HCT116 (cell line): ENCODE results near the gene PLCB4. TPM values are rescaled to one million over a fixed set of nuclear protein-coding genes. Genes with fewer than 3 reads are reported as not detected.

Experiments used
- ATAC-seq: fragments of 200-7000 bp; cut with Tn5 transposase; 2 replicates; pipeline ENCODE4 v1.9.1; 2020; ENCODE audit warnings: mild to moderate bottlenecking, moderate library complexity
- BruUV-seq: library from RNA; stranded (reverse); fragments of 400-500 nt; replicated peaks from 2 replicates; lab custom pipeline; 2021; lab: Mats Ljungman, UMichigan
- CTCF ChIA-PET: fragments of 300-600 bp; sonication (Branson Sonifier 250); formaldehyde crosslinking; loops from one replicate; lab custom pipeline; 2021; ENCODE audit warnings: antibody characterized with exemption; lab: Charles Lee
- POLR2A ChIA-PET: fragments of 300-600, 350-600 bp; sonication (Branson Sonifier 250); formaldehyde crosslinking; loops from one replicate; lab custom pipeline; 2021; ENCODE audit warnings: antibody characterized with exemption; lab: Charles Lee
- RAD21 ChIA-PET, 2 experiments: fragments of 300-600 bp; sonication (Branson Sonifier 250); formaldehyde crosslinking; loops; one replicate each; lab custom pipeline; 2023; ENCODE audit warnings: low total read pairs in 2 of 2; ENCODE audit not compliant: uncharacterized antibody in 2 of 2, unreplicated experiment in 2 of 2, low non-redundant PET in 1 of 2; lab: Charles Lee
- DNase-seq: peaks from one replicate; pipeline ENCODE4 v3.0.0-alpha.2; 2010; ENCODE audit warnings: low read depth, low spot score
- H2AFZ ChIP-seq: fragments of 200-600 bp; shearing (Covaris generic), sonication (generic); 2 replicates; pipeline ENCODE4 v1.6.1; 2017; ENCODE audit warnings: low read depth, mixed run types, mixed read lengths, antibody characterized with exemption, low read length; ENCODE audit not compliant: poor library complexity, severe bottlenecking
- H3K27ac ChIP-seq: 2 replicates; pipeline ENCODE4 v1.5.1; 2012; ENCODE audit warnings: low read depth, low read length
- H3K27me3 ChIP-seq: fragments of 200-600 bp; sonication (generic); 2 replicates; pipeline ENCODE4 v1.6.1; 2016; ENCODE audit warnings: mixed run types, low read length, mixed read lengths; ENCODE audit not compliant: insufficient read depth
- H3K36me3 ChIP-seq, 2 experiments: fragments of 200-500 bp in 1 of 2; fragments of 200-600 bp in 1 of 2; sonication (Bioruptor generic) in 1 of 2; sonication (generic) in 1 of 2; 2 replicates each; pipeline versions ENCODE4 v1.5.1 to v1.6.1; 2014 to 2016; ENCODE audit warnings: low read length in 2 of 2, inconsistent platforms in 1 of 2, mixed read lengths in 1 of 2, mixed run types in 1 of 2; ENCODE audit not compliant: insufficient read depth in 2 of 2, control insufficient read depth in 1 of 2
- H3K4me1 ChIP-seq, 2 experiments: fragments of 200-600 bp in 1 of 2; sonication (generic) in 1 of 2; 2 replicates each; pipeline versions ENCODE4 v1.5.1 to v1.6.1; 2012 to 2017; ENCODE audit warnings: low read length in 2 of 2, inconsistent platforms in 1 of 2, mild to moderate bottlenecking in 1 of 2, mixed read lengths in 1 of 2, mixed run types in 1 of 2, moderate library complexity in 1 of 2; ENCODE audit not compliant: insufficient read depth in 2 of 2, control insufficient read depth in 1 of 2
- H3K4me2 ChIP-seq: fragments of 200-600 bp; sonication (generic); 2 replicates; pipeline ENCODE4 v1.6.1; 2017; ENCODE audit warnings: mixed run types, low read length, mixed read lengths
- H3K4me3 ChIP-seq, 2 experiments: fragments of 200-600 bp in 1 of 2; sonication (generic) in 1 of 2; replicated peaks in 1 of 2; 2 replicates each; pipeline ENCODE4 v1.5.1; 2011 to 2016; ENCODE audit warnings: low read length in 2 of 2, control low read depth in 1 of 2, low read depth in 1 of 2, mild to moderate bottlenecking in 1 of 2, mixed read lengths in 1 of 2, mixed run types in 1 of 2
- H3K79me2 ChIP-seq: fragments of 200-600 bp; sonication (generic); 2 replicates; pipeline ENCODE4 v1.6.1; 2017; ENCODE audit warnings: mild to moderate bottlenecking, mixed run types, low read length, moderate library complexity, mixed read lengths; ENCODE audit not compliant: insufficient read depth
- H3K9ac ChIP-seq: fragments of 200-600 bp; sonication (generic); 2 replicates; pipeline ENCODE4 v1.6.1; 2016; ENCODE audit warnings: low read length, mixed read lengths
- H3K9me2 ChIP-seq: fragments of 200-600 bp; sonication (generic), shearing (Covaris generic); 2 replicates; pipeline ENCODE4 v1.6.1; 2017; ENCODE audit warnings: mixed run types, mild to moderate bottlenecking, moderate library complexity; ENCODE audit not compliant: insufficient read depth
- H3K9me3 ChIP-seq, 2 experiments: fragments of 200-500 bp in 1 of 2; fragments of 200-600 bp in 1 of 2; sonication (Bioruptor generic) in 1 of 2; sonication (generic) in 1 of 2; 2 replicates each; pipeline ENCODE4 v1.6.1; 2014 to 2017; ENCODE audit warnings: low read length in 2 of 2, mixed read lengths in 2 of 2, inconsistent platforms in 1 of 2, low read depth in 1 of 2, mild to moderate bottlenecking in 1 of 2, mixed run types in 1 of 2, moderate library complexity in 1 of 2; ENCODE audit not compliant: control insufficient read depth in 1 of 2, insufficient read depth in 1 of 2
- H4K20me1 ChIP-seq: fragments of 200-600 bp; sonication (generic), shearing (Covaris generic); 2 replicates; pipeline ENCODE4 v1.6.1; 2017; ENCODE audit warnings: mixed run types, mild to moderate bottlenecking, moderate library complexity; ENCODE audit not compliant: insufficient read depth
- ATF3 ChIP-seq: IDR thresholded peaks from 2 replicates; pipeline ENCODE4 v1.6.1; 2012
- CBX3 ChIP-seq: IDR thresholded peaks from 2 replicates; pipeline ENCODE4 v1.6.1; 2012; ENCODE audit warnings: low read depth
- CTCF ChIP-seq, 3 experiments: fragments of 200-600 bp in 1 of 3; sonication (generic) in 1 of 3; IDR thresholded peaks in 2 of 3; conservative IDR thresholded peaks in 1 of 3; 2 replicates each; pipeline ENCODE4 v1.5.1; 2012 to 2017; ENCODE audit warnings: low read depth in 2 of 3, low read length in 2 of 3, antibody characterized with exemption in 1 of 3, borderline replicate concordance in 1 of 3, control low read depth in 1 of 3, mild to moderate bottlenecking in 1 of 3, mixed read lengths in 1 of 3, mixed run types in 1 of 3, moderate library complexity in 1 of 3; ENCODE audit not compliant: insufficient read depth in 1 of 3
- EGR1 ChIP-seq: IDR thresholded peaks from 2 replicates; pipeline ENCODE4 v1.6.1; 2012; ENCODE audit warnings: low read depth
- EZH2phosphoT487 ChIP-seq: fragments of 200-600 bp; IDR thresholded peaks from 2 replicates; pipeline ENCODE4 v1.6.1; 2018; ENCODE audit warnings: antibody characterized with exemption, borderline replicate concordance
- POLR2A ChIP-seq: IDR thresholded peaks from 2 replicates; pipeline ENCODE4 v1.7.0; 2011; ENCODE audit warnings: borderline replicate concordance; ENCODE audit not compliant: insufficient read depth, insufficient read length; ENCODE audit errors: extremely low read depth
- REST ChIP-seq: IDR thresholded peaks from 2 replicates; pipeline ENCODE4 v1.6.1; 2012; ENCODE audit warnings: low read depth
- SIN3A ChIP-seq: IDR thresholded peaks from 2 replicates; pipeline ENCODE4 v1.6.1; 2012; ENCODE audit warnings: low read depth
- SP1 ChIP-seq: IDR thresholded peaks from 2 replicates; pipeline ENCODE4 v1.6.1; 2012; ENCODE audit warnings: low read depth
- SRF ChIP-seq: IDR thresholded peaks from 2 replicates; pipeline ENCODE4 v1.6.1; 2012; ENCODE audit warnings: low read depth
- TCF7L2 ChIP-seq: IDR thresholded peaks from 2 replicates; pipeline ENCODE4 v1.7.0; 2011; ENCODE audit warnings: borderline replicate concordance, inconsistent platforms; ENCODE audit not compliant: insufficient read depth, insufficient read length; ENCODE audit errors: extremely low read depth
- YY1 ChIP-seq: IDR thresholded peaks from 2 replicates; pipeline ENCODE4 v1.6.1; 2011; ENCODE audit warnings: low read length, low read depth, moderate library complexity, mild to moderate bottlenecking; ENCODE audit not compliant: insufficient replicate concordance; ENCODE audit errors: extremely low read depth
- ZFX ChIP-seq: fragments of 450-650 bp; IDR thresholded peaks from 2 replicates; pipeline ENCODE4 v1.6.1; 2017
- ZNF274 ChIP-seq: fragments of 200-500 bp; sonication (Bioruptor generic); IDR thresholded peaks from 2 replicates; pipeline ENCODE4 v1.6.1; 2014; ENCODE audit warnings: mild to moderate bottlenecking, low read depth, low read length, inconsistent platforms
- intact Hi-C: fragments of 100-400 bp; cut with micrococcal nuclease; formaldehyde crosslinking; loops from 2 replicates; pipeline ENCODE4 v1.10.0; 2022
- total RNA-seq: library from RNA; stranded (reverse); gene quantifications from one replicate; pipeline ENCODE4 v1.2.1, GENCODE V29; 2021; ENCODE audit not compliant: unreplicated experiment

The PLCB4 gene
- total RNA-seq, 1 experiment from 2014 or later = 2.5 TPM

GRCh38 chr20:9442858-9443257 is 374.0 kb downstream of the PLCB4 start (continued):
- TF ChIP-seq CTCF (IDR thresholded peaks at IDR 0.05 in 2 of 3, conservative IDR thresholded peaks at IDR 0.05 in 1 of 3; ENCODE audit: borderline replicate concordance in 1 of 3, insufficient read depth in 1 of 3, low read depth in 2 of 3, low read length in 2 of 3) (no peak), YY1 (no peak), CBX3 (no peak), TCF7L2 (no peak), EZH2phosphoT487 (no peak), SIN3A (no peak)

GRCh38 chr20:9444921-9445320 is 376.0 kb downstream of the PLCB4 start:
- H3K27me3 ChIP-seq = no peaks in the 10 kb centered on the region
- H3K27ac ChIP-seq = no peak overlapping the region
- H3K4me3 ChIP-seq = no peak overlapping the region
- no TSS peak for BruUV-seq
- no peak overlapping the region for H3K4me2 ChIP-seq
- intact Hi-C loops = no loop called here
- H4K20me1 ChIP-seq = no peaks in the 10 kb centered on the region
- POLR2A ChIA-PET = no interaction called here
- H3K4me1 ChIP-seq = no peaks in the 10 kb centered on the region
- no peaks in the 10 kb centered on the region for H3K79me2 ChIP-seq
- H3K9me2 ChIP-seq = no peaks in the 10 kb centered on the region
- H3K9me3 ChIP-seq = no peaks in the 10 kb centered on the region
- DNase-seq (no peak), ATAC-seq (no peak)
- RAD21 ChIA-PET = no interaction called here
- no peak overlapping the region for H2AFZ ChIP-seq
- CTCF ChIA-PET = no interaction called here
- no peaks in the 10 kb centered on the region for H3K36me3 ChIP-seq
- H3K9ac ChIP-seq = no peak overlapping the region
- TF ChIP-seq SRF (no peak), SP1 (no peak), TCF7L2 (no peak), EGR1 (no peak), YY1 (no peak), REST (no peak), SIN3A (no peak), ZFX (no peak), ZNF274 (no peak), ATF3 (no peak), CTCF (IDR thresholded peaks at IDR 0.05 in 2 of 3, conservative IDR thresholded peaks at IDR 0.05 in 1 of 3; ENCODE audit: borderline replicate concordance in 1 of 3, insufficient read depth in 1 of 3, low read depth in 2 of 3, low read length in 2 of 3) (no peak), POLR2A (no peak)
